HL-60 (cell line): Measurements from ENCODE around the gene TTC39A.

Source experiments
- POLR2AphosphoS5 ChIP-seq: IDR thresholded peaks from 2 replicates; pipeline ENCODE4 v1.6.1; 2012; ENCODE audit warnings: low read depth
- TF ChIP-seq, protein P1 (sequence below): IDR thresholded peaks from one replicate; pipeline ENCODE4 v1.5.1; 2011; ENCODE audit warnings: low read length, control low read depth, inconsistent platforms; ENCODE audit not compliant: insufficient read depth

DNA sequence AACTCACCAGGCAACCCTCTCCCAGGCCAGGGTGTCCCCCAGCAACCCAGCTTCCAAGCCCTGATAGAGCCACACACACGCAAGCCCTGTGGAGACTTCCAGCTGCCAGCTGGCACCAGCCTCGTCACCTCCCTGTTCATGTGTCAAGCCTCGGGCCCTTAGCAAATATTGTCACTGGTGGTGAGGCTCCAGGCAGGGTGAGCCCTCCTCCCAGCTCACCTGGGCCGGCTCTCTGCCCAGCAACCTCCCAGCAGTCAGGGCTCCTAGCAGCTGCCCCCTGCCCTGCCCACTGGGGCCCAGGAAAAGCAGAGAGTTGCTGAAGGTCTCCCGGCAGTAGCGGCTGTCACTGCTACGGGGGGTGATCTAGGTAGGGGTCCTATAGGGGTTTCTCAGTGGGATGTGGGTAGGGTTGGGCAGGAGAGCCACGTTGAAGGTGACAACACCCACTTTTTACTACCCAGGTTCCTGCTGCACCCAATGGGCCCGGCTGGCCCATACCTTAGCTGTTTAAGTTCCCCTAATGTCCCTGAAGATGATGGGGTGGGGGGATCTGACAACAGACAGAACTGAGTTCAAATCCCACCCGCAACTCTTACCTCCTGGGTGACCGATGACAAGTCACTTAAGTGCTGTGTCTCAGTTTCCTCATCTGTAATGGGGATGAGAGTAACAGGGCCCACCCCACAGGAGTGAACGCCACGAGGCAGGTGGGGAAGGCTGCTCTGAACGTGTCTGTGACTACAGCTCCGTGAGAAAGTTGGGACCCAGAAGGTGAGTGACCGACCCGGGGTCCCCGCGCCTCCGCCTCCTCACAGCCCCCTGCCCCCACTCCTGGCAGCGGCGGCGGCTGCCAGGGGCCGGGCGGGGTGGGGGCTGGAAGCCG is 678 bp downstream of the TTC39A start:
- TF ChIP-seq, protein P1, sequence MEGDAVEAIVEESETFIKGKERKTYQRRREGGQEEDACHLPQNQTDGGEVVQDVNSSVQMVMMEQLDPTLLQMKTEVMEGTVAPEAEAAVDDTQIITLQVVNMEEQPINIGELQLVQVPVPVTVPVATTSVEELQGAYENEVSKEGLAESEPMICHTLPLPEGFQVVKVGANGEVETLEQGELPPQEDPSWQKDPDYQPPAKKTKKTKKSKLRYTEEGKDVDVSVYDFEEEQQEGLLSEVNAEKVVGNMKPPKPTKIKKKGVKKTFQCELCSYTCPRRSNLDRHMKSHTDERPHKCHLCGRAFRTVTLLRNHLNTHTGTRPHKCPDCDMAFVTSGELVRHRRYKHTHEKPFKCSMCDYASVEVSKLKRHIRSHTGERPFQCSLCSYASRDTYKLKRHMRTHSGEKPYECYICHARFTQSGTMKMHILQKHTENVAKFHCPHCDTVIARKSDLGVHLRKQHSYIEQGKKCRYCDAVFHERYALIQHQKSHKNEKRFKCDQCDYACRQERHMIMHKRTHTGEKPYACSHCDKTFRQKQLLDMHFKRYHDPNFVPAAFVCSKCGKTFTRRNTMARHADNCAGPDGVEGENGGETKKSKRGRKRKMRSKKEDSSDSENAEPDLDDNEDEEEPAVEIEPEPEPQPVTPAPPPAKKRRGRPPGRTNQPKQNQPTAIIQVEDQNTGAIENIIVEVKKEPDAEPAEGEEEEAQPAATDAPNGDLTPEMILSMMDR = no peak
- no peak for TF ChIP-seq POLR2AphosphoS5
